Measurements from ENCODE around the gene HOXA7. TPM values are rescaled to one million over a fixed set of nuclear protein-coding genes. Genes with fewer than 3 reads are reported as not detected.

Gene HOXA7
- total and polyA plus RNA-seq, 10 of the 15 experiments (the other 5 are each of a cell fraction or from before 2014, with no cell fraction given): not detected

- TF ChIP-seq, protein P1, sequence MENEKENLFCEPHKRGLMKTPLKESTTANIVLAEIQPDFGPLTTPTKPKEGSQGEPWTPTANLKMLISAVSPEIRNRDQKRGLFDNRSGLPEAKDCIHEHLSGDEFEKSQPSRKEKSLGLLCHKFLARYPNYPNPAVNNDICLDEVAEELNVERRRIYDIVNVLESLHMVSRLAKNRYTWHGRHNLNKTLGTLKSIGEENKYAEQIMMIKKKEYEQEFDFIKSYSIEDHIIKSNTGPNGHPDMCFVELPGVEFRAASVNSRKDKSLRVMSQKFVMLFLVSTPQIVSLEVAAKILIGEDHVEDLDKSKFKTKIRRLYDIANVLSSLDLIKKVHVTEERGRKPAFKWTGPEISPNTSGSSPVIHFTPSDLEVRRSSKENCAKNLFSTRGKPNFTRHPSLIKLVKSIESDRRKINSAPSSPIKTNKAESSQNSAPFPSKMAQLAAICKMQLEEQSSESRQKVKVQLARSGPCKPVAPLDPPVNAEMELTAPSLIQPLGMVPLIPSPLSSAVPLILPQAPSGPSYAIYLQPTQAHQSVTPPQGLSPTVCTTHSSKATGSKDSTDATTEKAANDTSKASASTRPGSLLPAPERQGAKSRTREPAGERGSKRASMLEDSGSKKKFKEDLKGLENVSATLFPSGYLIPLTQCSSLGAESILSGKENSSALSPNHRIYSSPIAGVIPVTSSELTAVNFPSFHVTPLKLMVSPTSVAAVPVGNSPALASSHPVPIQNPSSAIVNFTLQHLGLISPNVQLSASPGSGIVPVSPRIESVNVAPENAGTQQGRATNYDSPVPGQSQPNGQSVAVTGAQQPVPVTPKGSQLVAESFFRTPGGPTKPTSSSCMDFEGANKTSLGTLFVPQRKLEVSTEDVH (IDR thresholded peaks at IDR 0.05; ENCODE audit: low read depth, partially characterized antibody): no peak
- TF ChIP-seq CBX5 (IDR thresholded peaks at IDR 0.05; ENCODE audit: low read depth): no peak
Measured at GRCh38 chr7:27130540-27131389, 25.7 kb downstream of the HOXA7 start, which contains the start of gene HOXA4 (continued).

- no peak for FAIRE-seq
- RAD21 ChIA-PET (ENCODE audit: unreplicated experiment): interaction anchor here (0.6 kb wide), 1 partner anchor 32 kb away, joined by 3 read pairs; no protein-coding TSS in a partner anchor
- intact Hi-C loops (cut with micrococcal nuclease; ENCODE audit: unreplicated experiment): no loop called here
- no peak overlapping the region for H3K27ac ChIP-seq (ENCODE audit: control insufficient read depth, insufficient read depth)
- no TSS peak for BruUV-seq (replicated peaks)
- ATAC-seq: no peak
- H2AFZ ChIP-seq (ENCODE audit: control insufficient read depth, low read depth, low read length): no peak overlapping the region
- WGBS (ENCODE audit: insufficient coverage, insufficient replicate concordance, low lambda C conversion rate, missing lambda C conversion rate): 63% methylated on average over 36 of the region's 72 CpGs
- H3K9me3 ChIP-seq (replicated peaks; ENCODE audit: control insufficient read depth, insufficient read depth, low read length): no peaks in the 10 kb centered on the region; the same call in 2 of the 3 replicates
- in situ Hi-C loops (cut with MboI): no loop called here
- H3K4me3 ChIP-seq: no peak overlapping the region
- no peaks in the 10 kb centered on the region for H3K36me3 ChIP-seq (ENCODE audit: control insufficient read depth in 2 of 2, insufficient read depth in 2 of 2, low read length in 1 of 2)
- H3K27me3 ChIP-seq (replicated peaks in 1 of 2; ENCODE audit: control insufficient read depth in 2 of 2, insufficient read depth in 2 of 2, low read length in 1 of 2): peaks cover 0 to 2% of the 10 kb centered on the region in 2 experiments; a peak in 2 of 4 replicates
- no peak overlapping the region for H3K4me2 ChIP-seq (ENCODE audit: control insufficient read depth, insufficient read depth)
- SMC1A ChIA-PET (ENCODE audit: uncharacterized antibody, unreplicated experiment): no interaction called here
- no peak for DNase-seq (ENCODE audit: low read depth, low spot score)
- no peaks in the 10 kb centered on the region for H3K4me1 ChIP-seq (ENCODE audit: control insufficient read depth, insufficient read depth, low read length)
- no peaks in the 10 kb centered on the region for H4K20me1 ChIP-seq (ENCODE audit: control insufficient read depth, insufficient read depth)
- no peaks in the 10 kb centered on the region for H3K79me2 ChIP-seq (ENCODE audit: control insufficient read depth, insufficient read depth, low read length)
- no peak overlapping the region for H3K9ac ChIP-seq (ENCODE audit: control insufficient read depth, insufficient read depth, low read length)
- CTCF ChIA-PET: no interaction called here
- POLR2A ChIA-PET: no interaction called here
- TF ChIP-seq STAT1 (conservative IDR thresholded peaks at IDR 0.05): no peak
- TF ChIP-seq, protein P2, sequence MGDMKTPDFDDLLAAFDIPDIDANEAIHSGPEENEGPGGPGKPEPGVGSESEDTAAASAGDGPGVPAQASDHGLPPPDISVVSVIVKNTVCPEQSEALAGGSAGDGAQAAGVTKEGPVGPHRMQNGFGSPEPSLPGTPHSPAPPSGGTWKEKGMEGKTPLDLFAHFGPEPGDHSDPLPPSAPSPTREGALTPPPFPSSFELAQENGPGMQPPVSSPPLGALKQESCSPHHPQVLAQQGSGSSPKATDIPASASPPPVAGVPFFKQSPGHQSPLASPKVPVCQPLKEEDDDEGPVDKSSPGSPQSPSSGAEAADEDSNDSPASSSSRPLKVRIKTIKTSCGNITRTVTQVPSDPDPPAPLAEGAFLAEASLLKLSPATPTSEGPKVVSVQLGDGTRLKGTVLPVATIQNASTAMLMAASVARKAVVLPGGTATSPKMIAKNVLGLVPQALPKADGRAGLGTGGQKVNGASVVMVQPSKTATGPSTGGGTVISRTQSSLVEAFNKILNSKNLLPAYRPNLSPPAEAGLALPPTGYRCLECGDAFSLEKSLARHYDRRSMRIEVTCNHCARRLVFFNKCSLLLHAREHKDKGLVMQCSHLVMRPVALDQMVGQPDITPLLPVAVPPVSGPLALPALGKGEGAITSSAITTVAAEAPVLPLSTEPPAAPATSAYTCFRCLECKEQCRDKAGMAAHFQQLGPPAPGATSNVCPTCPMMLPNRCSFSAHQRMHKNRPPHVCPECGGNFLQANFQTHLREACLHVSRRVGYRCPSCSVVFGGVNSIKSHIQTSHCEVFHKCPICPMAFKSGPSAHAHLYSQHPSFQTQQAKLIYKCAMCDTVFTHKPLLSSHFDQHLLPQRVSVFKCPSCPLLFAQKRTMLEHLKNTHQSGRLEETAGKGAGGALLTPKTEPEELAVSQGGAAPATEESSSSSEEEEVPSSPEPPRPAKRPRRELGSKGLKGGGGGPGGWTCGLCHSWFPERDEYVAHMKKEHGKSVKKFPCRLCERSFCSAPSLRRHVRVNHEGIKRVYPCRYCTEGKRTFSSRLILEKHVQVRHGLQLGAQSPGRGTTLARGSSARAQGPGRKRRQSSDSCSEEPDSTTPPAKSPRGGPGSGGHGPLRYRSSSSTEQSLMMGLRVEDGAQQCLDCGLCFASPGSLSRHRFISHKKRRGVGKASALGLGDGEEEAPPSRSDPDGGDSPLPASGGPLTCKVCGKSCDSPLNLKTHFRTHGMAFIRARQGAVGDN (IDR thresholded peaks at IDR 0.05): no peak
- TF ChIP-seq ZSCAN29 (IDR thresholded peaks at IDR 0.05): no peak
- TF ChIP-seq, protein P3, sequence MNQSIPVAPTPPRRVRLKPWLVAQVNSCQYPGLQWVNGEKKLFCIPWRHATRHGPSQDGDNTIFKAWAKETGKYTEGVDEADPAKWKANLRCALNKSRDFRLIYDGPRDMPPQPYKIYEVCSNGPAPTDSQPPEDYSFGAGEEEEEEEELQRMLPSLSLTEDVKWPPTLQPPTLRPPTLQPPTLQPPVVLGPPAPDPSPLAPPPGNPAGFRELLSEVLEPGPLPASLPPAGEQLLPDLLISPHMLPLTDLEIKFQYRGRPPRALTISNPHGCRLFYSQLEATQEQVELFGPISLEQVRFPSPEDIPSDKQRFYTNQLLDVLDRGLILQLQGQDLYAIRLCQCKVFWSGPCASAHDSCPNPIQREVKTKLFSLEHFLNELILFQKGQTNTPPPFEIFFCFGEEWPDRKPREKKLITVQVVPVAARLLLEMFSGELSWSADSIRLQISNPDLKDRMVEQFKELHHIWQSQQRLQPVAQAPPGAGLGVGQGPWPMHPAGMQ (IDR thresholded peaks at IDR 0.05; ENCODE audit: borderline replicate concordance): no peak
- TF ChIP-seq ZBTB11 (CRISPR knock-in tag; IDR thresholded peaks at IDR 0.05): no peak
Measured at GRCh38 chr7:27129729-27130539, 26.5 kb downstream of the HOXA7 start.
